Measurements from ENCODE around the gene PPCDC. TPM values are rescaled to one million over a fixed set of nuclear protein-coding genes. Genes with fewer than 3 reads are reported as not detected.

The PPCDC gene
- total and polyA plus RNA-seq, 10 of the 15 experiments (the other 5 are each of a cell fraction or from before 2014, with no cell fraction given) = 32.5 to 135 (median 55.0) TPM

- TF ChIP-seq SUPT20H (IDR thresholded peaks at IDR 0.05; ENCODE audit: borderline replicate concordance, control insufficient read depth, low read depth, low read length) (no peak), ZNF207 (IDR thresholded peaks at IDR 0.05; ENCODE audit: borderline replicate concordance) (peak; percentile 98), RB1 (IDR thresholded peaks at IDR 0.05; ENCODE audit: borderline replicate concordance) (peak; percentile 81; the same call in 1 of the 2 replicates), YY1 (IDR thresholded peaks at IDR 0.05; ENCODE audit: low read depth, low read length) (peak; percentile 59), ZBTB40 (IDR thresholded peaks at IDR 0.05; ENCODE audit: borderline replicate concordance) (no peak), GABPA (IDR thresholded peaks at IDR 0.05; ENCODE audit: low read depth) (no peak), REST (IDR thresholded peaks at IDR 0.05; ENCODE audit: low read depth, low read length) (no peak), SREBF2 (IDR thresholded peaks at IDR 0.05; ENCODE audit: low read length) (no peak), MEF2A (IDR thresholded peaks at IDR 0.05; ENCODE audit: insufficient read depth, low read depth, low read length) (peak; percentile 65), IKZF1 (conservative IDR thresholded peaks at IDR 0.05) (peak; percentile 98), SP1 (IDR thresholded peaks at IDR 0.05; ENCODE audit: low read depth, low read length) (no peak), ATF2 (IDR thresholded peaks at IDR 0.05; ENCODE audit: low read length) (no peak), ZBTB33 (IDR thresholded peaks at IDR 0.05) (peak; percentile 39; the same call in 1 of the 2 replicates), MYB (IDR thresholded peaks at IDR 0.05; ENCODE audit: borderline replicate concordance, low read depth, low read length) (peak; percentile 96), EZH2 (IDR thresholded peaks at IDR 0.05; ENCODE audit: borderline replicate concordance, control insufficient read depth, low read depth, low read length) (no peak), KLF5 (IDR thresholded peaks at IDR 0.05; ENCODE audit: partially characterized antibody) (peak; percentile 91), STAT1 (conservative IDR thresholded peaks at IDR 0.05) (peak; percentile 78), SMAD1 (IDR thresholded peaks at IDR 0.05; ENCODE audit: low read depth, partially characterized antibody) (peak; percentile 68), SIX5 (IDR thresholded peaks at IDR 0.05; ENCODE audit: low read depth, low read length, severe bottlenecking) (no peak)
Measured at GRCh38 chr15:75042730-75043508, 19.5 kb downstream of the PPCDC start (continued).

Data from GM12878 (cell line).